Fibroblast of lung (primary cell): ENCODE measurements around the gene TNS1.

Experiments used
- EZH2 ChIP-seq: IDR thresholded peaks from 2 replicates; pipeline ENCODE4 v1.5.1; 2012; ENCODE audit warnings: low read length, control low read depth, mild to moderate bottlenecking; ENCODE audit errors: missing control alignments
- TF ChIP-seq, protein P1 (sequence below), 2 donors: IDR thresholded peaks in 1 of 2; conservative IDR thresholded peaks in 1 of 2; 1 replicate in 1 of 2; 2 replicates in 1 of 2; pipeline ENCODE4 v1.5.1; 2011 to 2012; ENCODE audit warnings: low read length in 2 of 2, control low read depth in 1 of 2, inconsistent platforms in 1 of 2, low read depth in 1 of 2, mild to moderate bottlenecking in 1 of 2

DNA sequence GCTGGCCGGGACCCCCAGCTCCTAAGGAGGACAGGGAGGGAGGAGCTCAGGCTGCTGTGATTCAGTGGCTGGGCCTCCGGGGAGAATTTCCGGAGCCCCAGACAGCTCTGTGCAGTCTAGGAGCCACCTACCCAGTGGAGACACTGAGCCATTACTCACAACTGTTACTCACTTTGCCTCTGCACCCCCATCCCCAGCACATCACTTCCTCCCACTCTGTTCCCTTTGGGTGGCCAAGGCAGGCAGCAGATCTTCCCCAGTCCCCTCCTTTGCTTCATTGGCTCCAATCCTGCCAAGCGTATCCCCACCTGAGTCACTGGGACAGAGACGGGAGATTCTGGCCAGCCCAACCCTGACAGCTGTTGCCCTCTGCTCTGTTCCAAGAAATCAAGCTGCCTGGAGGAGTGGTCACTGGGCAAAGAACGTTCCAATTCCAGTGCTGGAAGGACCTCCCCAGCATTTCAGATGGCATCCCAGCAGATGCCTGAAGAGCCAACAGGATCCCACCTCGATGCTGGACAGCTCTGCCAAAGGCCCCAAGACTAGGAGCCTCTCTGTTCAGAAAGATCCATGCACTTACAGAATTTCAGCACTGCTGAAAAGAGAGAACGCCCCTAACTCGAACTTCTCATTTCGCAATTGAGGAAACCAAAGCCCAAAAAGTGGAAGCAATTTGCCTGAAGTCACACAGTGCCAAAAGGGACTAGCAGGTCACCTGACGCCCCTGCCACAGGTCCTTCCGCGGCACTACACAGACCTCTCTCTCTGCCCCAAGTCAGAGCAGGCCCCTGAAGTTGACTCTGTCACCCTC is 68.3 kb downstream of the TNS1 start:
- TF ChIP-seq, protein P1, sequence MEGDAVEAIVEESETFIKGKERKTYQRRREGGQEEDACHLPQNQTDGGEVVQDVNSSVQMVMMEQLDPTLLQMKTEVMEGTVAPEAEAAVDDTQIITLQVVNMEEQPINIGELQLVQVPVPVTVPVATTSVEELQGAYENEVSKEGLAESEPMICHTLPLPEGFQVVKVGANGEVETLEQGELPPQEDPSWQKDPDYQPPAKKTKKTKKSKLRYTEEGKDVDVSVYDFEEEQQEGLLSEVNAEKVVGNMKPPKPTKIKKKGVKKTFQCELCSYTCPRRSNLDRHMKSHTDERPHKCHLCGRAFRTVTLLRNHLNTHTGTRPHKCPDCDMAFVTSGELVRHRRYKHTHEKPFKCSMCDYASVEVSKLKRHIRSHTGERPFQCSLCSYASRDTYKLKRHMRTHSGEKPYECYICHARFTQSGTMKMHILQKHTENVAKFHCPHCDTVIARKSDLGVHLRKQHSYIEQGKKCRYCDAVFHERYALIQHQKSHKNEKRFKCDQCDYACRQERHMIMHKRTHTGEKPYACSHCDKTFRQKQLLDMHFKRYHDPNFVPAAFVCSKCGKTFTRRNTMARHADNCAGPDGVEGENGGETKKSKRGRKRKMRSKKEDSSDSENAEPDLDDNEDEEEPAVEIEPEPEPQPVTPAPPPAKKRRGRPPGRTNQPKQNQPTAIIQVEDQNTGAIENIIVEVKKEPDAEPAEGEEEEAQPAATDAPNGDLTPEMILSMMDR (conservative IDR thresholded peaks at IDR 0.05 in 1 of 2, IDR thresholded peaks at IDR 0.05 in 1 of 2; ENCODE audit: low read depth in 1 of 2, low read length in 2 of 2): no peak
- TF ChIP-seq EZH2: no peak
